Left cardiac atrium (tissue), 4 donors: Measurements from ENCODE around the gene PRSS21. TPM values are rescaled to one million over a fixed set of nuclear protein-coding genes. Genes with fewer than 3 reads are reported as not detected.

ENCODE experiments used
- ATAC-seq, 2 donors: fragments of 200-7000 bp; cut with Tn5 transposase; one replicate each; pipeline ENCODE4 v1.9.1; 2020; ENCODE audit warnings: mild to moderate bottlenecking in 2 of 2, moderate library complexity in 2 of 2
- DNase-seq: peaks from one replicate; pipeline ENCODE4 v3.0.0-alpha.2; 2020
- intact Hi-C, 2 donors: fragments of 100-400 bp; cut with DNase I; formaldehyde crosslinking; loops; one replicate each; pipeline versions ENCODE4 v1.14.1 to v1.15.1; 2022 to 2023
- total RNA-seq, 2 donors: library from RNA; stranded (reverse); fragmentation: NEBNext Ultra II Directional; extraction: Animal tissue kit (Norgen Biotek cat#: 25700); gene quantifications; one replicate each; pipeline ENCODE4 v1.2.1, GENCODE V29; 2021
- donor health status: DM: no; HTN: yes; CAD: no.
- donor health status: DM: no; HTN: yes; CAD: no; lungs with severe emphysema.
- donor health status: DM: yes; HTN: yes; CAD: no.
- donor health status: Dilated cardiomyopathy.

The PRSS21 gene
- total RNA-seq, 2 donors from 2014 or later, result not detected

DNA sequence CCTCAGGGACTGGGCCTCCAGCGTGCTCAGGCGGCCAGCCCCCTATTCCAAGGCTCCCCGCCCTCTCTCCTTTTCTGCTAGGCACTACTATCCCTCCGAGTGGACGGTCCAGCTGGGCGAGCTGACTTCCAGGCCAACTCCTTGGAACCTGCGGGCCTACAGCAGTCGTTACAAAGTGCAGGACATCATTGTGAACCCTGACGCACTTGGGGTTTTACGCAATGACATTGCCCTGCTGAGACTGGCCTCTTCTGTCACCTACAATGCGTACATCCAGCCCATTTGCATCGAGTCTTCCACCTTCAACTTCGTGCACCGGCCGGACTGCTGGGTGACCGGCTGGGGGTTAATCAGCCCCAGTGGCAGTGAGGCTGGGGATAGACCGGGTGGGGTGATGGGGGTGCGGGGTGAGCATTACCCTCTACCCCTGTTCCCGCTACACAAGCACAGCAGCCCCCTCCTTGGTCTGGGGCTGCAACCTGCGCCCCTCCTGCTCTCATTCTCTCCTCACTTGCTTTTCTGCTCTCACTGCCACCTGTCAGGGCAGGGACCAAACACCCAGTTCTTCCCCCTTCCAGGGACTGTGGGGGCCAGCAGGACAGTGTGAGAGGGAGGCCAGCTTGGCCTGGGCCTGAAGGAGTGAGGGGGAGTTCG is 17.7 kb upstream of the PRSS21 start:
- intact Hi-C loops, result no loop called here
- DNase-seq (no peak), ATAC-seq (no peak)

DNA sequence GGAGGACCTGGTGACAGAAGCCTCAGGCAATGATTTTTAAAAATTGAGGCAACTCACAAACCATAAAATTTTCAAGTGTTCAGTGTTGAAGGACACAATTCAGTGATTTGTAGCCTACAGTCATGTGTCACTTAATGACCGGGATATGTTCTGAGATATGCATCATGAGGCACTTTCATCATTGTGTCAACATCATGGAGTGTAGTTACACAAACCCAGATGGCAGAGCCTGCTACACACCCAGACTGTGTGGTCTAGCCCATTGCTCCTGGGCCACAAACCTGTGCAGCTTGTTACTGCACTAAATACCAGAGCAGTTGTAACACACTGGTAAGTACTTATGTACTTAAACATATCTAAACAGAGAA is 17.2 kb upstream of the PRSS21 start:
- DNase-seq (no peak), ATAC-seq (no peak)
- intact Hi-C loops, result no loop called here

DNA sequence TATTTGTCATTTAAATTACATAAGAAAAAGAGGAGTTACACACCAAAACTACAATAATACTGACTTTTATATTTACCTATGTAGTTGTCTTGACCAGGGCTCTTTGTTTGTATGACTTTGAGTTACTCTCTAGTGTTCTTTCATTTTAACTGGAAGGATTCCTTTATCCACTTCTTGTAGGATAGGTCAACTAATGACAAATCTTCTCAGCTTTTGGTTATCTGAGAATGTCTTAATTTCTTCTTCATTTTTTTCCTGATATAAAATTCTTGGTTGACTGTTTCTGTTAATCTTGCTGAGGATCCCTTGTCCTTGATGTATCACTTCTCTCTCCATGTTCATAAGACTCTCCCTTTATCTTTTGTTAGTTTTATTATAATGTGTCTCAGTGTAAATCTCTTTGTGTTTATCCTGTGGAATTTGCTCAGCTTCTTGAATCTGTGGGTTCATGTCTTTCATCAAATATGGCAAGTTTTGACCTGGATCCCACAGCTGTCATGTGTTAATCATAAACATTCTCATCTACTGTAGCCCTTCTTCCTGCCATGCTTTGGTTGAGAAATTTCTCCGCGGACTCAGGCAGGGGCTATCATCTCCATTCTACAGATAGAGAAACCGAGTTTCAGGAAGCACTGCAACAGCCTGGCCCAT is 13.4 kb upstream of the PRSS21 start:
- ATAC-seq (no peak), DNase-seq (no peak)
- intact Hi-C loops, result no loop called here

DNA sequence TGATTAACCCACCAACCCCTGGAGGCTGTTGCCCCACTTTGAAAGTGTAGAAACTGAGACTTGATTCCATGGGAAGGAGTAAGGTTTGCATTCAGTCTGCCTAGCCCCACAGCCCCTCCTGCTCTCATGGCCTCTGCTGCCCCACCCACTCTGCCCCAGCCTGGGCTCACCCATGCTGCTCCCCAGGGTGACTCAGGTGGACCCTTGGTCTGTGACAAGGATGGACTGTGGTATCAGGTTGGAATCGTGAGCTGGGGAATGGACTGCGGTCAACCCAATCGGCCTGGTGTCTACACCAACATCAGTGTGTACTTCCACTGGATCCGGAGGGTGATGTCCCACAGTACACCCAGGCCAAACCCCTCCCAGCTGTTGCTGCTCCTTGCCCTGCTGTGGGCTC is 12.3 kb upstream of the PRSS21 start:
- intact Hi-C loops, result no loop called here
- ATAC-seq, result no peak
- DNase-seq, result no peak

DNA sequence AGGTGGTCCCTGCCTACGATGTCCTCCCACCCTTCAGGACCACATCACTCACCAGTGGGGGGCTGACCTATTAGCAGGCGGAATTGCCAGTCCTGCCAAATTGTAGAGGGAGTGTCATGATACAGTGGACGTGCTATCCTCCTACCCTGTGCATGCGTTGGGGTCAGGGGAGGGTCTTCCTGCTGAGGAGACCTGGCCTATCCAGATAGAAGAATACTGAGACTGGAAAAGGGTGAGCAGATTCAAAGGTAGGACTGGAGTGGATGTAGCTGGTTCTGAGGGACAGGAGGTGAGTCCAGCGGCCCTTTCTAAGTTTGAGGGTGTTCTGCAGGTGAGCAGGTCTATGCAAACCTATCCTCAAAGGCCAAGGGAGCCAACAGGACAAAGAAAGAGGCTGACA is 10.8 kb upstream of the PRSS21 start:
- intact Hi-C loops, result no loop called here
- DNase-seq (no peak), ATAC-seq (no peak)

DNA sequence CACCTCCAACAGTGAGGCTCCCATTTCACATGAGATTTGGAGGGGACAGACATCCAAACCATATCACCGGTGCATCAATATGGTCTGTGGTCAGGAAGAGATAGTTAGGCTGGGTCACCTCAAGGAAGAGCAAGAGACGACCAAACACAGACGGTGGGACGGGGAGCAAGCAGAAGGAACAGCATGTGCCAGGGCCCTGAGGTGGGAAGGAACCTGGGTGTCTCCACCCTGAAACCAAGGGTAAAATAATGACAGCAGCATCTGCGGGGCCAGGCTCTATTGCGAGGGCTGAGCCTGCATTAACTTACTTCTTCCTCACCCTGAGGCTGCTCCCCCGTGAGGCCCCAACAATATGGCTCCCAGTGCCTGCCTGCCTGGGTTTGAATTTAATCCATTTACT is 8.9 kb upstream of the PRSS21 start:
- ATAC-seq (no peak), DNase-seq (no peak)
- intact Hi-C loops, result no loop called here

DNA sequence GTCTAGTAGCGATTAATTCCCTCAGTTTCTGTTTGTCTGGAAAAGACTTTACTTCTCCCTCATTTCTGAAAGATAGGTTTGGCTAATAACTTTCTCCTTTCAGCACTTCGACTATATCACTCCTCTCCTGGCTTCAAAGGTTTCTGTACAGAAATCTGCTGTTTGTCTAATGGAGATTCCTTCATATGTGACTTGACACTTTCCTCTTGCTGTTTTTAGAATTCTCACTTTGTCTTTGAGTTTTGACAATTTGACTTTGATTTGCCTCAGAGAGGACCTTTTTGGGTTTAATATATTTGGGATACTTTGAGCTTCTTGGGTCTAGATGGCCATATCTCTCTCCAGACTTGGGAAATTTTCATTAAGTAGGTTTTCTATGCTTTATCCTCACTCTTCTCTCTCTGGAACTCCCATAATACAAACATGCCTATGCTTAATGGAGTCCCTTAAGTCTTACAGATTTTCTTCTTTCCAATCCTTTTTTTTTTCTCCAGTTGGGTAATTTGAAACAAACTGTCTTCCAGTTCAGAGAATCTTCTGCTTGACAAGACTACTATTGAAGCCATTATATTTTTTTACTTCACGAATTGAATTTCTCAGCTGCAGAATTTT is 7.8 kb upstream of the PRSS21 start:
- intact Hi-C loops, result no loop called here
- no peak for DNase-seq
- ATAC-seq, result no peak

DNA sequence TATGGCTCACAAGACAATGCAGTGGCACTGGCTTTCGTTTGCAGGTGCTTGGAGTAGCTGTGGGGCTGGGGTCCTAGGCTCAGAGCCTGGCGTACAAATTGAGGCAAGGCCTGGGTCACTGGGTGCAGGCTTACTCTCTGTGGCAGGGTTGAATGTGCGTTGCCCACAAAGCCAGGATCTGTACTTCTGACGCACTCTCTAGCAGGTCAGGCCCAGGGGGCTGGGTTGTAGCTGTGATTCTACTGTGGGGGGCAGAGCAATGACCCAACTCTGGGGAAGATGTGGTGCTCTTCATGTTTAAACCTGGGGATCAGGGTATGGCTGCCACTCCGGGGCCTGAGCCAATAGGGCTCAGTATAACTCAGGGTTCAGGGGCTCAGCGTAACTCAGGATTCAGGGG is 6.4 kb upstream of the PRSS21 start:
- DNase-seq (no peak), ATAC-seq (no peak)
- intact Hi-C loops, result no loop called here

DNA sequence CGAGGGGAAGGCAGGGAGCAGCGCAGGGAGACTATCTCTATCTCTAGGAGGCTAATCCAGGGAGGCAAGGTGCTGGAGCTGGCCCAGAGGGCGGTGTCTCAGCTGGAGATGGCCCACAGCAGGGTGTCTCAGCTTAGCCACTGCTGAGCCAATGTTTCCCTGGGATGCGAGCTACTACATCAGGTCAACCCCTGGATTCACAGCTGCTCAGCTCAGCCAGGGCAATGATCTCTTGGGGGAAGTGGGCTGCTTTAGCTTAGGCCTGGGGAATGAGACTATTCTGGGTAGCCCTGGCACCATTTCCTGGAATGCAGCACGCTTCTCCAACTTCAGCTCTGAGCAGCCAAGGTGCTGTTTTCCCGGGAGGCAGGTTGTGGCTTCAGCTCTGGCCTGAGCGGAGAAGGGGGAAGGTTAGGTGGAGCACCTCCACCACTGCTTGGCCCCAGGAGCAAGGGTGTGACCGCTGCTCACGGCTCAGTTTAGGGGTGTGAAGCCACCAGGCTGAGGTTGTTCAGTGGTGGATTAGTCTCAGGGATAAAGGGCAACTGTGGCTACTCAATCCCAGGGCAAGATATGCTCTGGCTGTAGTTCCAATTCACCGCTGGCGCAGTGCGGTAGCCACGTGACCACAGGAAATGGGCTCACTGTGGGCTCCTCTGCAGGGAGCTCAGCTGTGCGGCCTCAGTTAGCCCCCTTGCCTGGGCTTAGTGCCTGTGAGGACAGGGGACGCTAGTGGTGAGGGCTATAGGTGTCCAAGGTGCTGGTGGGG is 5.2 kb upstream of the PRSS21 start:
- ATAC-seq (no peak), DNase-seq (no peak)
- intact Hi-C loops, result no loop called here

DNA sequence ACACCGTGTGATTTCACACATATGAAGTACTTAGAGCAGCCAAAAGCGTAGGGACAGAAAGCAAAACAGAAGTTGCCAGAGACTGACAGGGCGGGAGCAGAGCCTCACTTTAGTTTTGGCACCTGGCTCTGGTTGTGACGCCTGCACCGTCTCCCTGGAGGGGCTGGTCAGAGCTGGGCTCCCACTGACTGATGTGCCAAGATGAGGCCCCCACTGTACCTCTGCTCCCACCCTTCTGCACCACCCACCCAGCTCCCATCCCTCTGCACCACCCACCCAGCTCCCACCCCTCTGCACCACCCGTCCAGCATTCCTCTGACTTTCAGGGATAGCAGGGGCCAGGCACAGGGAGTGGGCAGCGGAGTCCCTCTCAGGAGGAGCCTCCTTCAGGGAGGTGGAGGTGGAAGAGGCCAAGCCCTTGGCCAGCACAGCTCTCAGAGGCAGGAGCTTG is 3.2 kb upstream of the PRSS21 start:
- intact Hi-C loops, result no loop called here
- ATAC-seq (no peak), DNase-seq (no peak)

DNA sequence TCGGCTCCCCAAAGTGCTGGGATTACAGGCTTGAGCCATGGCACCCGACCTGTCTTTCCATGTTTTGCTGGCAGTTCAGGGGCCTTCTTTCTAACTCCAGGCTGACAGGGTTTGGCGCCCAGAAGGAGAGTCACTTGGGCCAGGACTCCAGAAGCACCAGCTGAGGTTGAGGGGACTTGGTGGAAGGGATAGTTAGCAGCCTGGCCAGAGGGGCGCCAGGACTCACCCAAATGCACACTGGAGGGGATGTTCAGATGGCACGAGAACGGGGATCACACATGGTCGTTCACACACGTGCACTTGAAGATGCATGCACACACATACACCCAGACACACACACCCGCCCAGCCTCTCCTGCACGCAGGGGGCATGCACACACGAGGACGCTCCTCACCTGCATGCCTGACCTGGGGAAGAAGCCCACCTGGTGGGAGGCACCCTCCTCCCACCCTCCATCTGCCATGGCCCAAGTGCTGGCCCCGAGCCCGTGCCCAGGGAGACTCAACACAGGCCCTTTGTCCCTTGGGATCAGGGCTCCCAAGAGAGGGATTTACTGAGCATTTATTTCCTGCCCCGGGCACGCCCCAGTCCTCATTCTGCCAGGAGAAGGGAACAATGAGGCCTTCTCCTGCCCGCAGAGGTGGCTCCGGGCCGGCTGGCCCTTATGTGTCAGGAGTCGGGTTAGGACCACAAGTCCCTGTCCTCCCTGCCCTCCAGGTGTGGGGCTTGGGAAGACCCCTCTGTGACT is 2.3 kb upstream of the PRSS21 start:
- intact Hi-C loops, result no loop called here
- no peak for DNase-seq

DNA sequence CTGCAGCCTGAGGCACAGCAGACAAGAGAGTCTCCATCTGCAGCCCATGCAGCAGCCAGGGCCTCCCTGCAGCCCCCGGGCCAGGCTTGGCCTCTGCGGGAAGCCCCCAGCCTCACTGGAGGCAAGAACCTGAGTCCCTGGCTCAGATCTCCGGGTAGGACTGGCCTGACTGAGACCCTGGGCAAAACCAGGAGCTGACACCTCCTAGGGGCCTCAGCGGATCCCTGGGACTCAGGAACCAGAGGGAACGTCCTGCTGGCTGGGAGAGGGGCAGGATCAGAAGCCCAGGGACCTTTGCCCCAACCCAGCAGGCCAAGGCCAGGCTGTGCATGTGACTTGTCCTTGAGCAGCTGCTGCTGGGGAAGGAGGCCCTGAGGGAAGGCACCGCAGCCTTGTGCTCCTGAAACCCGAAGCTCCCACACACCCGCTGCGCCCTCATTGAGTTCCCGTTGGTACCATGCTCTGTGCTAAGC is 1.7 kb upstream of the PRSS21 start:
- ATAC-seq, result no peak

More for the DNA sequence above, 2.3 kb upstream of the PRSS21 start:
- no peak for ATAC-seq

DNA sequence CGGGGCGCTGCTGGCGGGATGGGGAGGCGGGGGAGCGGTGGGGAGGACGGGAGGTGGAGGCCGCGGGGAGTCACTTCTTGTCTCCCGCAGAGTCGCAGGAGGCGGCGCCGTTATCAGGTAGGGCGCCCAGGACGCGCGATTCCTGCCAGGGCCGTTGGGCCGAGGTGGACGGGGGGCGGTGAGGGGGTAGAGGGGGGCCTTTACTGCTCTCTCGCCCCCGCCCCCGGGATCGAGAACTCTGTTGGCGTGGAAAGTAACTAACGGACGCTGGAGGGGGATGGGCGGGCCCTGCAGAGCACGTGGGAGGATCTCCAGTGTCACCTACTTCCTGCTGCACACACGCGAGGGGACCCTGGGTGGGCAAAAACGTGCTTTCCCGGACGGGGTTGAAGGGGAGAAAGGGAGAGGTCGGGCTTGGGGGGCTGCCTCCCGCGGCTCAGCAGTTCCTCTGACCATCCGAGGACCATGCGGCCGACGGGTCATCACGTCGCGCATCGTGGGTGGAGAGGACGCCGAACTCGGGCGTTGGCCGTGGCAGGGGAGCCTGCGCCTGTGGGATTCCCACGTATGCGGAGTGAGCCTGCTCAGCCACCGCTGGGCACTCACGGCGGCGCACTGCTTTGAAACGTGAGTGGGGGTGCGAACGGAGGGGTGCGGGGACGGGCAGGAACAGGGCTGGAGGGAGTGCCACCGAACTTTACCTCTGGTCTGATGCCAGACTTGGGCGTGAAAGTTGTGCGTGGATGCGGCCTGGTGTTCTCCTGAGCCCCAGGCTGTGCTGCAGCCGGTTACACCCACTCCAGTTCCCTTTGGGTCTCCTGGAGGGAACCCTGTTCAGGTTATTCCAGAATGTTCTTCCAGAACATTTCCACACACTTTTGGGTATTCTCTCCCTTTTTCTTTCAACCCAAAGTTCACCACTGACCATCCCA is 569 bp downstream of the PRSS21 start:
- intact Hi-C loops, result no loop called here
- ATAC-seq (no peak), DNase-seq (no peak)

More for the DNA sequence above, 1.7 kb upstream of the PRSS21 start:
- intact Hi-C loops, result no loop called here
- DNase-seq, result no peak

DNA sequence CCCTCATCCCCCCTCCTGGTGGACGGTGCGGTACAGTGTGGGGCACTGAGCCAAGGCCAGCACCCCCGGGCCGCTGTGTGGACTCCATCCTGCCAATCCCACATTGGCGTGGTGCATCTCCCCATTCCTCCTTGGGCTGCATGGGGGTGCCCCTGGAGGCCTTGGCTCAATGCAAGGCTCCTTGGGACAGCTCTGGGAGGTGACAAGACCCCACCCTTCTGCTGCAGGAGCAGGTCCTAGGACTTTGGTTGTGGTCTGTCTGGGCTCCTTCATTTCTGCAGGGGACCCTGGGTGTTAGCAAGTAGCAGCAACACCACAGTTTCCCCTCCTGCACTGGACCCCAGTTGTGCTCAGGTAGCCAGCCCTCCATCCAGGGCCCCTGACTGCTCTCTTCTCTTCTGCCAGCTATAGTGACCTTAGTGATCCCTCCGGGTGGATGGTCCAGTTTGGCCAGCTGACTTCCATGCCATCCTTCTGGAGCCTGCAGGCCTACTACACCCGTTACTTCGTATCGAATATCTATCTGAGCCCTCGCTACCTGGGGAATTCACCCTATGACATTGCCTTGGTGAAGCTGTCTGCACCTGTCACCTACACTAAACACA is 1.3 kb downstream of the PRSS21 start:
- DNase-seq (no peak), ATAC-seq (no peak)
- intact Hi-C loops, result no loop called here

DNA sequence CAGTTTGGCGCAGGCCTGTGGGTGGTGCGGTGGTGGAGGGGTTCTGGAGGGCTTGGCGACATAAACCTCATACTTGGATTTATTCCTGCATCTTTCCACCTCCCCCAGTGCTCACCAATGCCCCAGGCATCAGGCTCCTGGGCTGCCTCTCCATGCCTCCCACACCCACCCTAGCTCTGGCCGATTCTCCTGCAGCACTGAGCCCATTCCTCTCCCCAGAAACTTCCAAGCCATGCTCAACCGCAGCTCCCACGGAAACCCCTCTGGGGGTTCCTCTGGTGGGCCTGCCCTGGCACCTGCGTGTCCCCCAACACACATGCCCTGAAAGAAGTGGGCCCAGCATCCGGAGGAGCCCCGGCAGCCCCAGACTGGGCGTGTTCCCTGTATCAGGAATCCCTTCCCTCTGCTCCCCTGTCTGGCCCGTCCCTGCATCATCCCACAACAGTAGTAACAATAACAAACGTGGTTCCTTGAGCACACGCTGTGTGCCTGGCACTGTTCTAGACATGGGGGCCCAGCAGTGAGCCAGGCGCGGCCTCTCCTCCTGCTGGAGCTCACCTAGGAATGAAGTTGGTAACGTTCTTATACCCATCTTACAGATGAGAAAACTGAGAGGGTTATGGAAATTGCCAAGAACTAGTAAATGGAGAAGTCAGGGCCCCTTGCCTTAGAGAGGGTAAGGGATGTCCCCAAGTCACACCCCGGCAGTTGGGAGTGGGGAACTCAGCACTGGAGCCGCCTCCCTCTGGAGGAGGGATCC is 2.3 kb downstream of the PRSS21 start:
- DNase-seq, result no peak
- intact Hi-C loops, result no loop called here

DNA sequence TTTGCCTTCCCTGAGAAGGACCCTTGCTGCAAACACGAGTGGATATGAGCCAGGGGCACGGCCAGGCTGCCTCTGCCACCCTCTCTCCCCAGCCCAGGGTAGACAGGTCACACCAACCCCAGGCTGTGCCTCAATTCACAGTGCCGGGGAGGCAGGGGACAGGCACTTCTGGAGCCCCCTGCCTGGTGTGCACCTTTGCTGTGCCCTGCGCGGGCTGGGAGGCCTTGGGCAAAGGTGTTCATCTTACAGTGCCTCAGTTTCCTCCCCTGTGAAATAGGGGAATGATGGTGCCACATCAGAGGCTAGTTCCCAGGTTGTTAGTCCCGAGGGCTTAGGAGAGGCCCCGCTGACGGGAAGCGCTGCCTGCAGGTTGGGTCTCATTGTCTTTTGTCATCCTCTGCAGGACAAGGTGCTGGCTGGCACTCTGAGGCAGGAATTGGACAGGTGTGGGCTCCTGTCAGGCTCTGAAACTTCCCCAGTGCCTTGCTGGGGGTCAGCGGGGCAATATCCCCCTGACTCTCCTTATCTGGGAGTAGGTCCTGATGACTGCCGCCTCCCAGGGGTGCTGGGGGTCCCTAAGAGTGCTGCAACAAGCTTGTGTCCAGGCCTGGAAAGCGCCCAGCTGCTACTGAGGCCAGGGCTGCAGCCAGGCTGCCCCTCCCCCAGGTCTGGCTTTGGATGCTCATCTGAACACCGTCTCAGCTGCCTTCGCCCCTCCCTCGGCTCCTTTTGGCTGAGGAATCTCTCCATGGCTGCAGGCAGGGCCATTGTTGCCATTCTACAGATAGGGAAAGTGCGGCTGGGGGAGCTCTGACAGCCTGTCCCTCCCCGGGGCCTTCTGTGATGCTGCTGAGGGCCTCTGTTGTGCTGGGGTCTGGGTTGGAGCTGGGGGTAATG is 3.1 kb downstream of the PRSS21 start:
- intact Hi-C loops, result no loop called here
- DNase-seq (no peak), ATAC-seq (no peak)

More for the DNA sequence above, 2.3 kb downstream of the PRSS21 start:
- no peak for ATAC-seq
